GM12891 (cell line): Measurements from ENCODE around the gene RNF208.

Source experiments
- DNase-seq: peaks from one replicate; pipeline ENCODE4 v3.0.0; 2011; ENCODE audit warnings: low spot score; ENCODE audit not compliant: insufficient read length
- FAIRE-seq: peaks from 2 replicates; lab custom pipeline; 2011; peaks lifted over from hg19 to GRCh38; lab: Jason Lieb, UNC
- PAX5 ChIP-seq: IDR thresholded peaks from 2 replicates; pipeline ENCODE4 v1.6.1; 2011; ENCODE audit warnings: low read length, moderate library complexity, mild to moderate bottlenecking; ENCODE audit not compliant: insufficient read depth, severe bottlenecking
- POLR2A ChIP-seq: IDR thresholded peaks from 2 replicates; pipeline ENCODE4 v1.6.1; 2011; ENCODE audit warnings: low read depth, low read length, control low read depth
- POLR2AphosphoS5 ChIP-seq: IDR thresholded peaks from 2 replicates; pipeline ENCODE4 v1.6.1; 2011; ENCODE audit warnings: low read depth, low read length, control low read depth
- POU2F2 ChIP-seq: IDR thresholded peaks from 2 replicates; pipeline ENCODE4 v1.6.1; 2011; ENCODE audit warnings: low read depth, mild to moderate bottlenecking, control low read depth, low read length, moderate library complexity
- SPI1 ChIP-seq: IDR thresholded peaks from 2 replicates; pipeline ENCODE4 v1.6.1; 2011; ENCODE audit warnings: low read depth, low read length, control low read depth
- TAF1 ChIP-seq: IDR thresholded peaks from 2 replicates; pipeline ENCODE4 v1.6.1; 2011; ENCODE audit warnings: low read depth, low read length, control low read depth

RNF208 gene

GRCh38 chr9:137191245-137191644, 30.8 kb downstream of the RNF208 start:
- no peak for TF ChIP-seq TAF1
- TF ChIP-seq POLR2A: no peak
- TF ChIP-seq POLR2AphosphoS5: no peak
- no peak for TF ChIP-seq PAX5
- TF ChIP-seq SPI1: no peak
- no peak for TF ChIP-seq POU2F2
- DNase-seq: no peak
- no peak for FAIRE-seq

GRCh38 chr9:137190315-137190856, 31.7 kb downstream of the RNF208 start:
- DNase-seq: no peak
- TF ChIP-seq POU2F2 (no peak), POLR2AphosphoS5 (no peak), TAF1 (no peak), SPI1 (no peak), POLR2A (no peak), PAX5 (no peak)
- FAIRE-seq: no peak

- DNase-seq (no peak), FAIRE-seq (no peak)
- TF ChIP-seq POLR2A (no peak), PAX5 (no peak)
These were observed 32.4 kb downstream of the RNF208 start for GRCh38 chr9:137189297-137190295.

- DNase-seq: peak; percentile 97
- TF ChIP-seq TAF1 (peak; percentile 79), POLR2AphosphoS5 (peak; percentile 84), POLR2A (peak; percentile 79), PAX5 (peak; percentile 46), POU2F2 (no peak; the same call in 1 of the 2 replicates)
- FAIRE-seq: peak; percentile 100
These were observed 33.3 kb downstream of the RNF208 start, which contains the start of the genes ANAPC2 and SSNA1 for GRCh38 chr9:137188490-137189296. Gene ANAPC2 (minus strand): TSS chr9:137188560. CDS start chr9:137188532, 28 bp downstream. Gene SSNA1 (plus strand): TSS chr9:137188676. CDS start chr9:137188727, 51 bp downstream.

GRCh38 chr9:137188086-137188489, 34.0 kb downstream of the RNF208 start:
- DNase-seq: no peak
- no peak for TF ChIP-seq SPI1
- no peak for FAIRE-seq

GRCh38 chr9:137187386-137187785, 34.7 kb downstream of the RNF208 start:
- TF ChIP-seq TAF1 (no peak), PAX5 (no peak), POLR2A (no peak), POU2F2 (no peak), SPI1 (no peak), POLR2AphosphoS5 (no peak)
- DNase-seq (no peak), FAIRE-seq (no peak)

GRCh38 chr9:137186385-137186784, 35.7 kb downstream of the RNF208 start:
- no peak for TF ChIP-seq POLR2A
- no peak for TF ChIP-seq TAF1
- no peak for TF ChIP-seq PAX5
- no peak for TF ChIP-seq POU2F2
- TF ChIP-seq POLR2AphosphoS5: no peak
- TF ChIP-seq SPI1: no peak
- no peak for FAIRE-seq
- no peak for DNase-seq

GRCh38 chr9:137185921-137186320, 36.1 kb downstream of the RNF208 start:
- no peak for DNase-seq
- FAIRE-seq: no peak
- no peak for TF ChIP-seq POLR2AphosphoS5

- no peak for FAIRE-seq
- no peak for TF ChIP-seq POU2F2
- TF ChIP-seq SPI1: no peak
- TF ChIP-seq POLR2AphosphoS5: no peak
- no peak for TF ChIP-seq PAX5
- no peak for TF ChIP-seq POLR2A
- TF ChIP-seq TAF1: no peak
- no peak for DNase-seq
These were observed 37.0 kb downstream of the RNF208 start for GRCh38 chr9:137184881-137185660.
